AG08395 (cell line): ENCODE results near the gene SLC38A10.

Experiments
- DNase-seq: peaks from one replicate; pipeline ENCODE4 v3.0.0; 2012; ENCODE audit warnings: mixed read lengths, low spot score

SLC38A10 gene

GRCh38 chr17:81203136-81203535, 92.0 kb downstream of the SLC38A10 start:
- DNase-seq = no peak

DNA sequence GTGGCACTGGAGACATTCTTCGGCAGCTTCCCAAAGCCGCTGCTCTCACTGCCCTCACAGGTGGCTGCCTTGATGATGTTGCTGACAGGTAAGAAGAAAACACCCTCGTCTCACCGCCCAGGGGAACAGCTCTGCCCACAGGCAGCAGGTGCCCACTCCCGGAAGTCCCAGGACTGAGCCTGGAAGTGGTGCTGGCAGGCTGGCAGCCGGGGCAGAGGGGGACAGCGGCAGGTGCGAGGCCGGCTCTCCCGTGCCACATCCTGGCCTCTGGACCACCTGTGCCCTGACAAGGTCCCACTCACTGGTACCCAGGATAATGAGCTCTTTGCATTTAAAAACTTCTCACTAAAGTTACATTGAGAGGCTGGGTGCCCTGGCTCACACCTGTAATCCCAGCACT, 92.8 kb downstream of the SLC38A10 start:
- no peak for DNase-seq

DNA sequence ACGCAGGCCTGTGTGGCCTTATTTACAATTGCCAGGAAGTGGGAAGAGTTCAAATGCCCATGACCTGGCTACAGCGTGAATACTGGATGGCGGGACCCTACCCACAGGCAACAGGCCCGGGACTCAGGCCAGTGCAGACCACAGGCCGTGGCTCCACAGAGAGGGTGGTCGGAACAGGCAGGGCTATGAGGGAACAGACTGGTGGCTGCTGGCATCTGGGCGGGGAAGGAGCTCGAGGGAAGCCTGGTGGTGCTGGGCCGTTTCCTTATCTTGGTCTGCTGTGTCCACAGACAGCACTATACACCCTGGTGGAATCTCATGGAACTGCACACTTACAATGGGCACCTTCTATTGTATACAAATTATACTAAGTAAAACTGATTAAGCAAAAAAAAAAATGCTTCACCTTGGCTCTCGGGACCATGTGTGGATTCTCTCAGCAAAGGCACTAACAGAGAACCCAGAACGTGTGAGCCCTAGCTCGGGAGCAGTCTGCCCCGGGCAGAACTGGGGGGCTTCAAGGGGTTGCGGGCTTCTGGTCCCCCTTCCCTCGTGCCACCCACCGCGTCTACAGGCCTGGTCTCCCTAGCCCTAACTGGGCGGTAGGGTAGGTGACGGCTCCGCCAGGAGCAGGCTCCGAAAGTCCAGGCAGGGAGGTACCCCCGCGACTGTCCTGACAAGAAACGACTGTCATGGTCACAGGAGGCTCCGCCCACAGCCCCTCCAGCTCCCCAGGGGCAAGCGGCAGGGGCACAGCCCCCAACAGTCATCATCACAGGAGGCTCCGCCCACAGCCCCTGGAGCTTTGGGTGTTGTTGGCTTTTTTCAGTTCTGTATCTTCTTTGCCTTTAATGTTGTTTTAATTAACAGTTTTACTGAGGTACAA, 94.2 kb downstream of the SLC38A10 start:
- peak; percentile 81 for DNase-seq

DNA sequence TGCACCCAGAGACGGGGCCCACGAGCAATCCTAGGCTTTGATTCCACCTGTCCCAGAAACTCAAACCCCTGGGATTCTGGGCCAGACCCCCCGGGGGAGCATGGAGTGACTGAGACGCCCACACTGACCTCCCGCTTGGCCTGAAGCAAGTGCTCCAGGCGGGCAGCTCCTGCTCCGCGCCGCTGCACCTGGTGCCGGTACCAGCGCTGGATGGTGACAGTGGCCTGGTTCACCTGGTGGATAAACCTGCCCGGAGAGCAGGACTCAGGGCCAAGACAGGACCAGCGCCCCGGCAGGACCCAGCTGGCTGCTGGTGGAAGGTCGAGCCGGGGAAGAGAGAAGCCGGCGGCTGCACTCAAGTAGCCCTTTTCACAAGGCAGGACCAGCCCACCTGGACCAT, 94.9 kb downstream of the SLC38A10 start:
- no peak for DNase-seq

- DNase-seq = no peak
These were observed 95.7 kb downstream of the SLC38A10 start for GRCh38 chr17:81199482-81199830.

DNA sequence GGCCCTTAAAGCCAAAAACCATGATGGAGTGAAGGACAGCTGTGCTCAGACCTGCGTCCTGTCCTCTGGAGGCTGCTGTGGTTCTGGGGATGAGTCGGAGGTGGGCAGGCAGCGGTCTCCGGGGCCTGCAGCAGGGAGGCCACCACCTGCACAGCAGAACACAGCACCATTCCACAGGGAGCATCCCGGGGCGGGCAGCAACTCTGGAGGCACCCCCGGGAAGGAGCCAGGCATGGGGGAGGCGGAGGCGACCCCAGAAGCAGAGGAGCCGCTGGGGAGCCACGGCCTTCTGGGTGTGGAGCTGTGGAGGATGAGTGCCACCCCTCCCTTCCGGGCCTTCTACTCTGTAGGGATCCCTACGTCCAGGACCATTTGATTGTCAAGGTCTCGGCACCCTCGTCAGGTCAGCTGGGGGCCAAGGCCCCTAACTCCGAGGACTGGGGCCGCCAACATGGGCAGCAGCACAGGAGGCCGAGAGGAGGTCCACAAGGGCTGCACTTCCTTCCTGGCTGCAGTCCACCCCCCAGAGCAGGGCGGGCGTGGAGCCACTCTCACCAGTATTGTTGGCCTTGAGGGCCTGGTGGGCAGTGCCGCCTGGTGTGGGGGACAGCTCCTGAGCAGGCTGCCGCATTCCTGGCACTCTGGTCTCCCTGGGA, 96.2 kb downstream of the SLC38A10 start:
- no peak for DNase-seq

GRCh38 chr17:81197831-81198490, 97.1 kb downstream of the SLC38A10 start:
- no peak for DNase-seq

GRCh38 chr17:81197409-81197795, 97.7 kb downstream of the SLC38A10 start:
- DNase-seq = no peak

DNA sequence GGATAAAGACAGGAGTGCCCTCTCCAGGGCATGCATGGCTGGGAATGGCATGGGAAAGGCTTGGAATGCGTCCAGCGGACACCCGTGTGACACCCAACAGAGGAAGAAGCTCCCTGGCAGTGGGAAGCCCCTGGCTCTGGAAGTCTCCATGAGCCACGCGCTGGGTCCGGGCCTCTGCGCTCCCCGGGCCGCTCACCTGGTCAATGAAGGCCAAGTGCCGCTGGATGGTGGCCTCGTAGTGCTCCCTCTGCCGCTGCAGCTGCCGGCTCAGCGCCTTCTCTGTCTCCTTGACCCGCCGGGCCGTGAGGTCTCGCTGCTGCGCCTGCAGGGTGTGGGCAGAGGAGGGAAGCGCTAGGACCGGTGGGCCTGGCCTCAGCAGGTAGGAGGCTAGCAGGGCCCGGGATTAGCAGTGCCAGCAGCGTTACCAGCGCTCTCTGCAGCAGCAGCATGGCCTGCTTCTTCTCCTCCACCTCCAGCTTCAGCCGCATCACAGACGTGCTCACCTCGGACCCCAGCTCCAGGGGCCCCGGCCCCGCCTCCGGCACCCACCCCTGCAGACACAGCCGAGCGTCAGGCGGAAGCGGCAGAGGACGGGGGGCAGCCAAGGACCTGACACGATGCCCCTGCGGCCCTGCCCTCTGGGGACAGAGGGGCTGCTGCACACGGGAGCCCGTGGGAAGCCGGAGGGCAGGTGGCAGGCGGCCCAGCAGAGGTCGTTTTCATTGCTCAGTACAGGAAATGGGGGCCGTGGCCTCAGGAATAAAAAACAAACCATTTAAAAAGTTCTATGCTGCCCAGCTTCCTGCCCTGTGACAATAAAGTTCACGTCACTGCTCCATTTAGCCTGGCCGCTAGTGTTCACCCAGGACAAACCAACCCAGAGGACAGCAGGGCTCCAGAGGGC, 98.3 kb downstream of the SLC38A10 start:
- DNase-seq = no peak

- DNase-seq = no peak
These were observed 99.1 kb downstream of the SLC38A10 start for GRCh38 chr17:81195941-81196495.
